GM19467 (cell line): ENCODE measurements around the gene PARD3.

Source experiments
- ATAC-seq: cut with Tn5 transposase; IDR thresholded peaks from one replicate; pipeline ENCODE4 v1.9.1; 2021; ENCODE audit warnings: mild to moderate bottlenecking, moderate library complexity; ENCODE audit not compliant: unreplicated experiment

Gene PARD3

DNA sequence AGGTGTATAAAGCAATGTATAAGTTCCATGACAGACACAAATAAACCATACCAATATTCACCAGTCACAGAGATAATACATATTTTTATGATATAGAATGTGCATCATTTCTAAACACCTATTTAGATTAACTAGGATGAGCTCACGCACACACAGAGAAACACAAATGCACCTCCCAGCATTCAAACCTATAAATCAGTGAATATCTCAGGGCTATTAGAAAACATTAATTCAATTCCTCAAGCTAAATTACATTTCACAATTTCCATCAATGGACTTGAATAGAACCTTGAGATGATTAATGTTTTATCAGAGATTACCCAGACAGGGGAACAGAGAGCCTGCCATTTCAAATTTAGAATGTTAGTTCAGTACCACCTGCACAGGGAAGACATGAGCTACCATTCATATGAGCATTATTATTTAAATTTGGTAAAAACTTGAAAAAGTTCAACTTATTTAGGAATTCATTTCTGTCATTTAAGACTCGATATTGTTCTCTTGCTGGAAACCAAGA is 221.7 kb downstream of the PARD3 start:
- no peak for ATAC-seq

DNA sequence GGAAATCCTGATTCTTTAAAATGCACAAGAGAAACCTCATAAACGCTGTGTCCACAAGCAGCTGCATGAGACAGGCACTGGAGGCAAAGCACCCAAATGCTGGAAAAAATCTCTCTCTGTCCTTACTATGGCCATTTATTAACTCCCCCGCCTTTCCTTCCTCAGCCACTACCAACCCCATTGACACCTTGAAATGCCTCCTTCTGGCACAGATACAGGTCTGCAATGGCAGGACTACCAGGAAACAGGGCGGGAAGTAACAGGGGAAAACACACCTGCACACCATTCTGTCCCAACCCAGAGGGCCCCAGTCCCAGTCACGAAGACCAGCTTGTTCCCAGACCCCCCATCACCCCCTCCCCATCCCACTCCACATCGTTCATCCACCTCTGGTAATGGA is 224.3 kb downstream of the PARD3 start:
- ATAC-seq, result no peak

DNA sequence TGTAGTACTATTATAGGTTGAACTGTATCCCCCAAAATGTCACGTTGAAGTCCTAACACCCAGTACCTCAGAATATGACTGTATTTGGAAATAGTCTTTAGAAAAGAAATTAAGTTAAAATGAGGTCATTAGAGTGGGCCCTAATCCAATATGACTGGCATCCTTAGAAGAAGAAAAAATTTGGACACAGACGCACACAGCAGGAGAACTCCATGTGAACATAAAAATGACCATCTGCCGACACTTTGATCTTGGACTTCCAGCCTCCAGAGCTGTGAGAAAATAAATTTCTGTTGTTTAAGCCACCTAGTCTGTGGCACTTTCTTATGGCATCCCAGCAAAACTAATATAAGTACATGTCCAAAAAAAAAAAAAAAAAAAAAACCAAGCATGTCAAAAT is 225.8 kb downstream of the PARD3 start:
- no peak for ATAC-seq

DNA sequence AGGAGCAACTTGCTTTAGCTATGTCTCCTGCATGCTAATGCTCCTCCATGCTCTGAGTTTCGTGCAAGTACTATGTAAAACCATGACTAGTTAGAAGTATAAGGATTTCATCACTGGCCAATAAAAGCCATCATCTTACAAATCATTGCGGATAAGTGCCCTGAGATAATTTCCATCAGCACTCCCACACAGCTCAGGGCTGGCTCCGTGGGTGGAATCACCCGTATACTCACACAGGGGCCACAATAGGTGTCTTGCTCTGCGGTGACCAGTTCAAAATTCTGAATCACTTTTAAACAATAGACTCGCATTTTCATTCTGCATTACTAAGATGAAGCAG is 227.4 kb downstream of the PARD3 start:
- ATAC-seq, result no peak

DNA sequence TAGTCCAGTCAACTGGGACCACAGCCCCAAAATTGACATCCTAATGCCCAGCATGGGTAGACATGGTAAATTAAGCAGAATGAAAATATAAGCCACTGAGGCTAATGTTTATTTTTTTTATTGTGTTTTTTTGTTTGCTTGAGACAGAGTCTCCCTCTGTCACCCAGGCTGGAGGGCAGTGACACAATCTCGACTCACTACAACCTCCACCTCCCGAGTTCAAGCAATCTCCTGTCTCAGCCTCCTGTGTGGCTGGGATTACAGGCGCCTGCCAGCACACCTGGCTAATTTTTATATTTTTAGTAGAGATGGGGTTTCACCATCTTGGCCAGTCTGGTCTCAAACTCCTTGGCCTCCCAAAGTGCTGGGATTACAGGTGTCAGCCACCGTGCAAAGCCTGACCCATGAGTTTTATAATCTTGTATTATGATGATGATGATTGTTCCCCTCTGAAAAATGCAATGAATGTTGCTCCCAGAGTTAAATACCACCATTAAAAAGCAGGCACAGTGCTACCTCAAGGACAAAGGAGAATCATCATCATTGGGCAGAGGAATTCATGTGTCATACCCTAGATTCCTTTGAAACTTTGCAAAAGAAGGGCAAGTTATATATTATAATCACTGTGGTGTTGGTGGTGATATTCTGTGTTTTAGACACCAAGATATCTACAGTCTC is 228.0 kb downstream of the PARD3 start:
- ATAC-seq, result no peak

DNA sequence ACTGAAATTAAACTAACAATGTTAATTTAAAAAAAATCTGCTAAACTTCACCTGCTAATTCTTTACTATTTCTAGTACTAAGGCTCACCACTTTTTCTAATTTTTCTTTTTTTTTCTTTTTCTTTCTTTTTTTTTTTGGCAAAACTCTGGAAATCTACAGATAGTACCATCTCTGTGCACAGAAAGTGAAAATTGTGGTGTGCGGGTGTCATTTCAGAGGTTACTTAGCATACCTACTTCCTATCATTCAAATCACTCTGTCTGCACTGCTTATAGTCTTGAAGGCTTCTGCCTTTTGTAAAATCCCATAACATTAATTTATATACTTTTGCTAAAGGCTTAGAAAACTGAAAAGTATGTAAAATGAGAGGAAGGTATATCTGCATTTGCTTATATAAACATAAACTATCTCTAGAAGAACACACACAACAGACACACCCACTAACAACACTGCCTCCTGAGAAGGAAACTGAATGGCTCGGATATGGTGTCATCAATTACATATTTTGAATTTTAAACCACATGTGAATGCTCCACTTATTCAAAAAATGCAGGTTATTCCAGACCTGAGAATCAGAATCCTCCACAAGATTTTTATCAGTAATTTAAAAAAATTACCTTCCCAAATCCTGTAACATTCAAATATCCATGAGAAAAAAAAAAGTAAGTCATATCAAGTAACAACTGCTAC is 229.5 kb downstream of the PARD3 start:
- ATAC-seq, result no peak

DNA sequence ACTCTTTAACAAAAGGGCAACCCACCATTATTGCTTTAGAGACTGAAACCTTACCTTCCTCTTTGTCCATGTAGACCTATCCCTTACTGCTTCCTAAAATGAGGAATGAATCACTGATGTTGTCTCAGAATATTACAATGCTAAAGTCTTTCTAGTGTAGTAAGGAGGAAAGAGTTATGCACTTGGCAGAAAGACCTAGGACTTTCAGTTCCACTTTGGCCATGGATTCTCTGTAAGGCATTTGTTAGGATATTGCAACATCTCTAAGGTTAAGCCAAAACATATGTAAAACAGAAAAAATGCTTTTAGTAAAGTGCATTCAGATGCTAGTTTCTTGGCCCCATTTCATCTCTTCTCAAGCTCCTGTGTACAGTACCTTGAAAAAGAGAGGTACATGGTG is 230.9 kb downstream of the PARD3 start:
- no peak for ATAC-seq

- ATAC-seq, result no peak
These were observed 233.1 kb downstream of the PARD3 start for GRCh38 chr10:34581801-34582532.

GRCh38 chr10:34580643-34581042 is 234.5 kb downstream of the PARD3 start:
- no peak for ATAC-seq

DNA sequence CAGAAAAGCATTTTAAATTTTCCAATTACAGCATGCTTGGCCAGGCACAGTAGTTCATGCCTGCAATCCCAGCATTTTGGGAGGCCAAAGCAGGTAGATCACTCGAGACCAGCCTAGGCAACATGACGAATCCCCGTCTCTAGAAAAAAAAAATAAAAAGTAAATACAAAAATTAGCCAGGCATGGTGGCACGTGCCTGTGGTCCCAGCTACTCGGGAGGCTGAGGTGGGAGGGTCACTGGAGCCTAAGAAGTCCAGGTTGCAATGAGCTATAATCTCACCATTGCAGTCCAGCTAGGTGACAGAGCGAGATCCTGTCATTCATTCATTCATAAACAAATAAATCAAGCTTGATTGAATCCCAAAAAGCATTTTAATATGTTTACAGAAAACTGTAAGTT is 234.9 kb downstream of the PARD3 start:
- ATAC-seq, result no peak

DNA sequence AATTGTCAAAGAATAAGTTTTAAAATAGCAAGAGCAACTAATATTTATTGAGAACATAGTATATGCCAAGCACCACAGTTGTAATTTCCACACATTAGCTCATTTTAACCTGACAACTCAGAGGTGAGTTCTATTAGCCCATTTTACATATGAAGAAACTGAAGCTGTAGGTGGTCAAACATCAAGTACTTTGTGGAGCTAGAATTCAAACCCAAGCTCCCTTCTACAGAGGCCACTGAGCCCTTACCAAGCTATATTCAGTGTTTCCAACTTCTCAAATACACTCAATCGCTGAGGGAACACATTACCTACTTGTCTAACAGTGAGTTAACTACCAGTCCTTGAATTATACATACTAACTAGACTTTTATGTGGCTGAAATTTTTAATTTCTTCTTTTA is 236.6 kb downstream of the PARD3 start:
- ATAC-seq, result no peak

- no peak for ATAC-seq
These were observed 238.3 kb downstream of the PARD3 start for GRCh38 chr10:34576797-34577196.

GRCh38 chr10:34575882-34576281 is 239.2 kb downstream of the PARD3 start:
- ATAC-seq, result no peak

DNA sequence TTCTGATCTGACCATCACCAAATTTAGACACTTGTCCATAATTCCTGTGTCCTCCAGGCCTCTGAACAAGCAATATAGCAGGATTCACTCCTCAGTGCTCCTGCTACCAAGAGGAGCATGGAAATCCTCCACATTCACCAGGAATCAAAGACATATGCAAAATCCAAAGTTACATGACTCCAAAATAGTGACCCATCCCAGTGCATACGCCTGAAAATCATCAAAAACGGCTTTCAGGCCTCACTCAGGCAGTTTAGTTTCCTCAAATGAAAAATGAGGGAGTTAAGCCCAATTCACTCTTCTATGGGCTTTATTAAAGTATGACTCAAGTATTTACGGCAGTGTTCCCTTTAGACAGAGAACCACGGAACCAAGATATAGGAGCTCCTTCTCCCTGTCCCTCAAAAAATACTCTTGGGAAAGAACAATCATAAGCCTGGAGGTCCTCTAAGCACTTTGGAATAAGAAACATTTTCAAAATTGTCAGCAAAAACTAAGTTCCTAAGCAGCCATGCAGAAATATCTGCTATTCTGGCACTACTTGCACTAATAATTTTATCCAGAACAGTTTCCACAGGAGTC is 240.7 kb downstream of the PARD3 start:
- ATAC-seq, result no peak

DNA sequence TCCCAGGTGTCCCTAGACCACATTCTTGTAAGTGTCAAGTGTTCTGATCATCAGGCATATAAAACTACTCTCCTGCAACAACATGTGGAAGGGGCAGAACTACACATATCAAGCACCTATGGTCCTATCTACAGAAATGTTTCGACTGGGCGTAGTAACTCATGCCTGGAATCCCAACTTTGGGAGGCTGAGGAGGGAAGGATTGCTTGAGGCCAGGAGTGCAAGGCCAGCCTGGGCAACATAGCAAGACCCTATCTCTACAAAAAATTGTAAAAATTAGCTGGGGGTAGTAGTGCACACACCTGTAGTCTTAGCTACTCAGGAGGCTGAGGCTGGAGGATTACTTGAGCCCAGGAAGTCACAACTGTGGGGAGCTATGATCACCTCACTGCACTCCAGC is 244.2 kb downstream of the PARD3 start:
- ATAC-seq, result no peak

DNA sequence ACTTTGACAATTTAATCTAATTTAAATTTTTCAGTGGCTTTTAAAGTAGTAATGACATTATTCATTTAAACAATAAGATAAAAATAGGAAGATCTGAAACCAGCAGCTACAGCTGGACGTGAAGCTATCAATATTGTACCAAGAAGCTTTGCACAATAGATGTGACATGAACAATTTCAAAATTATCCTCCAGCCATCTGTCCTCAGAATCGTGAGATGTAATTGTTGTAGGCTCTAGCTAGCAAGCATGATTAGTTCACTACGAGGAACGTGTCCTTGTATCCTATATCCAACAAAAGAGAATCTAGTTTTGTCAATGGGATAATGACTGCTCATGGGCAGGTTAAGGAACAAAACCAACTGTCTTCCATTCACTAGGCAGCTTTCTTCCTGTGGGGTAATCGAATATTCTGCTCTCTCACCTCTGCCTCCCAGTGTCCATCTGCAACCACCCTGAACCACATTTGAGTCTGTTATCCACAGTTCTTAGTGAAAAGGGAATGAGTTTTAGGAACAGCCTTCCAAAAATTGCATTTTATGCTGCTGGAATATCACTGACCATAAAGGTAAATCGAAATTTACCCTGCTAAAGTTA is 247.3 kb downstream of the PARD3 start:
- ATAC-seq, result no peak

GRCh38 chr10:34565934-34566333 is 249.2 kb downstream of the PARD3 start:
- ATAC-seq, result no peak

DNA sequence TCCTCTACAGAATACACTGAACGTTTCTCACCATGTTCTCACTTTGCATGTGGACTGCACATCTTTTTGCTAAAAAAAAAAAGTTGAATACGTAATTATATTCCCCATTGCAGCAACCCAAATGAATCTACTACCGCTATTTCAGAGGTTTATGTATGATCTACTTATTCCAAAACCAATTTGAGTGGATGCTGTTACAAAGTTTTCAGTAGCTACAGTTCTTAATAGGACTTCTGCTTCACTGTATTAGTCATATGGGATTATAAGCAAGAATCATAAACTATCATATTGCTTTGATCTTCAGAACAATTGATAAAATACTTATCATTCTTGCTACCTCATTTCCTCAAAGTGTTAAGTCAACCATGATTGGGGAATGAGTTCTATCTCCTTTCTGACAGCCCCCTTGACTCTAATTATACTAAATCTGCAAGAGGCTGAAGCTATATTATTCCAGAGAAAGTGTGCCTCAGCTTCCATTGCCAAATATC is 257.0 kb downstream of the PARD3 start:
- ATAC-seq, result no peak

DNA sequence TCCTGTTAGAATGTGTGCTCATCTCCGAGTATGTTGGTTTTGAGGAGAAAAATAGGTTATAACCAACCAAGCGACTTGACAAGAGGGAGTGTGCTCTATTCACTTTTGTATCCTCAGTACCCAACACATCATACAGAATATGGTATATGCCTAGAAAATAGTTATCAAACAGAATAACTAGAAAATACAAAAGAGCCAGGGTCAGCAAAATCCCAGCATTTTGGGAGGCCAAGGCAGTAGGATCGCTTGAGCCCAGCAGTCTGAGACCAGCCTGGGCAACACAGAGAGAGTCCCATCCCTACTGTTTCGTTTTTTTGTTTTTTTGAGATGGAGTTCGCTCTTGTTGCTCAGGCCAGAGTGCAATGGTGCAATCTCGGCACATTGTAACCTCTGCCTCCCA is 257.9 kb downstream of the PARD3 start:
- no peak for ATAC-seq

- no peak for ATAC-seq
These were observed 259.4 kb downstream of the PARD3 start for GRCh38 chr10:34555653-34556052.

DNA sequence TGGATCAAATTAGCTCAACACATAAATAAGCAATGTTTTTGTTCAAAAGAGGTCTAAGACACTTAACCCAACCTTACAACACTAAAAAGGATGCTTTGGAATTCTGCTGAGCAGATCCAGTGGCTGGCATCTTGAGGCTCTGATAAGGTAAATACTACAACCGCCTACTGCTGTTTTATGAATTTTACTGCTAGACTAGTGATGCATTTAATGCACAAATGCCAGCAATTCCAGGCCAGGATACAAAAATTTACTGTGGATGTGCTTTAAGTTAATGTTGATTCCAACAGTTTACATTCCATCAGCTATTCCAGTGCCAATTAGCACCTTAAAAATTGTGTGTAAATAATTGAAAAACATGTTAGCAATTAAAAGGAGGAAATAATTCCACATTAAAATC is 261.3 kb downstream of the PARD3 start:
- no peak for ATAC-seq
